K562 (cell line): ENCODE results near the gene DBF4B. TPM values are rescaled to one million over a fixed set of nuclear protein-coding genes. Genes with fewer than 3 reads are reported as not detected.

Experiments
- ATAC-seq: fragments of 200-7000 bp; cut with Tn5 transposase; 3 replicates; pipeline ENCODE4 v1.9.1; 2020; ENCODE audit warnings: moderate library complexity
- BruUV-seq: library from RNA; stranded (reverse); fragments of 400-500 nt; replicated peaks from 2 replicates; lab custom pipeline; 2021; lab: Mats Ljungman, UMichigan
- CTCF ChIA-PET: fragments of 300-600 bp; formaldehyde crosslinking; extraction: SDS; loops from one replicate; lab custom pipeline; 2021; ENCODE audit warnings: low intra/inter-chr PET ratio; lab: Yijun Ruan, JAX
- POLR2A ChIA-PET: fragments of 300-600, 350-650 bp; sonication (Branson Sonifier 250); formaldehyde crosslinking; extraction: SDS; loops from one replicate; lab custom pipeline; 2021; ENCODE audit warnings: antibody characterized with exemption, inconsistent platforms; lab: Yijun Ruan, JAX
- DNase-seq, 4 experiments: peaks; one replicate each; pipeline versions ENCODE4 v3.0.0 to v3.0.0-alpha.2; 2011 to 2018; ENCODE audit warnings: low spot score in 3 of 4, mixed read lengths in 3 of 4; ENCODE audit errors: extremely low read depth in 1 of 4
- FAIRE-seq: peaks from 2 replicates; lab custom pipeline; 2011; peaks lifted over from hg19 to GRCh38; lab: Jason Lieb, UNC
- H2AFZ ChIP-seq: 2 replicates; pipeline ENCODE4 v1.6.0; 2011; ENCODE audit warnings: low read depth, low read length, control low read depth, inconsistent platforms
- H3K27ac ChIP-seq: fragments of 200-600 bp; 3 replicates; pipeline ENCODE4 v1.8.0; 2011; ENCODE audit warnings: low read depth, mild to moderate bottlenecking, control low read depth, inconsistent platforms, low read length, moderate library complexity, mixed read lengths; ENCODE audit errors: extremely low read depth
- H3K27me3 ChIP-seq, 2 experiments: fragments of 300-600 bp in 1 of 2; 2 replicates in 1 of 2; 3 replicates in 1 of 2; pipeline versions ENCODE4 v1.6.0 to v1.8.0; 2011; ENCODE audit warnings: inconsistent platforms in 2 of 2, low read length in 2 of 2, mild to moderate bottlenecking in 1 of 2, mixed read lengths in 1 of 2, moderate library complexity in 1 of 2; ENCODE audit not compliant: control insufficient read depth in 2 of 2, insufficient read depth in 2 of 2
- H3K36me3 ChIP-seq: fragments of 300-600 bp; 3 replicates; pipeline ENCODE4 v1.8.0; 2011; ENCODE audit warnings: mild to moderate bottlenecking, low read length, inconsistent platforms; ENCODE audit not compliant: control insufficient read depth, insufficient read depth
- H3K4me1 ChIP-seq, 2 experiments: fragments of 200-600 bp in 1 of 2; replicated peaks in 1 of 2; 2 replicates in 1 of 2; 3 replicates in 1 of 2; pipeline versions ENCODE4 v1.5.1 to v1.8.0; 2011; ENCODE audit warnings: inconsistent platforms in 2 of 2, low read length in 2 of 2, mild to moderate bottlenecking in 1 of 2, mixed read lengths in 1 of 2, moderate library complexity in 1 of 2; ENCODE audit not compliant: control insufficient read depth in 2 of 2, insufficient read depth in 2 of 2
- H3K4me2 ChIP-seq: 2 replicates; pipeline ENCODE4 v1.6.1; 2011; ENCODE audit warnings: low read length, control low read depth, inconsistent platforms, mixed read lengths; ENCODE audit not compliant: insufficient read depth
- H3K4me3 ChIP-seq: fragments of 200-600 bp; sonication (generic), shearing (Covaris generic); 2 replicates; pipeline ENCODE4 v1.5.1; 2016; ENCODE audit warnings: control low read depth, inconsistent platforms
- H3K79me2 ChIP-seq: fragments of 200-600 bp; 3 replicates; pipeline ENCODE4 v1.8.0; 2011; ENCODE audit warnings: low read length, inconsistent platforms; ENCODE audit not compliant: control insufficient read depth, insufficient read depth
- H3K9ac ChIP-seq, 2 experiments: 2 replicates each; pipeline versions ENCODE4 v1.6.0 to v1.6.1; 2011; ENCODE audit warnings: low read depth in 2 of 2, low read length in 2 of 2, control low read depth in 1 of 2, inconsistent platforms in 1 of 2, mild to moderate bottlenecking in 1 of 2, mixed read lengths in 1 of 2; ENCODE audit not compliant: insufficient read depth in 1 of 2
- H3K9me1 ChIP-seq: one replicate; pipeline ENCODE4 v1.6.0; 2011; ENCODE audit warnings: inconsistent platforms, mild to moderate bottlenecking, low read length, moderate library complexity; ENCODE audit not compliant: control insufficient read depth, insufficient read depth
- H3K9me3 ChIP-seq: replicated peaks from 2 replicates; pipeline ENCODE4 v1.5.1; 2011; ENCODE audit warnings: low read depth, low read length, inconsistent platforms; ENCODE audit not compliant: control insufficient read depth, insufficient read depth
- H4K20me1 ChIP-seq: replicated peaks from 2 replicates; pipeline ENCODE4 v1.6.1; 2011; ENCODE audit warnings: low read length, inconsistent platforms, mixed read lengths; ENCODE audit not compliant: control insufficient read depth, insufficient read depth
- POLR2H ChIP-seq: IDR thresholded peaks from 2 replicates; pipeline ENCODE4 v1.6.1; 2016; ENCODE audit warnings: missing genetic modification characterization, low read depth, mild to moderate bottlenecking, control low read depth, missing compliant biosample characterization, moderate library complexity
- RCOR1 ChIP-seq, 2 experiments: IDR thresholded peaks; 2 replicates each; pipeline ENCODE4 v1.6.1; 2012; ENCODE audit warnings: low read depth in 2 of 2, low read length in 2 of 2, borderline replicate concordance in 1 of 2, improper control_type of control experiment in 1 of 2
- SRSF3 ChIP-seq: fragments of 200-400 bp; formaldehyde crosslinking; IDR thresholded peaks from 2 replicates; pipeline ENCODE4 v1.6.1; 2016; ENCODE audit warnings: mild to moderate bottlenecking, low read length, moderate library complexity; ENCODE audit not compliant: insufficient read depth
- TEAD1 ChIP-seq, 2 experiments: fragments of 450-650 bp in 1 of 2; sonication (generic) in 1 of 2; formaldehyde crosslinking; IDR thresholded peaks; 2 replicates each; pipeline versions ENCODE4 v1.4.0 to v1.8.0; 2020 to 2022; ENCODE audit warnings: mild to moderate bottlenecking in 2 of 2, missing genetic modification reagents in 1 of 2
- WGBS: fragments of 100-300 bp; shearing (Covaris generic); methylation state at CpG from one replicate; pipeline ENCODE4 v1.1.6; 2016; ENCODE audit warnings: low coverage, mixed read lengths; ENCODE audit not compliant: insufficient coverage; ENCODE audit errors: missing lambda C conversion rate; 5-methylcytosine and 5-hydroxymethylcytosine counted together
- in situ Hi-C: fragments of 300-500 bp; cut with MboI; formaldehyde crosslinking; loops from 4 replicates; pipeline ENCODE4 v1.15.0; 2018; ENCODE audit warnings: inconsistent platforms, mixed read lengths
- intact Hi-C: fragments of 100-400 bp; cut with micrococcal nuclease; formaldehyde crosslinking; loops from 2 replicates; pipeline ENCODE4 v1.14.2; 2022
- polyA plus RNA-seq, 8 experiments: library from polyadenylated mRNA; depleted of rRNA in 4 of 8; stranded (reverse) in 5 of 8; unstranded in 3 of 8; fragments of >200 nt; fragmentation: Nextera tagmentation in 2 of 8; fragmentation: Illumina TruSeq in 1 of 8; extraction: Ambion mirVana in 2 of 8; extraction: Trizol in 1 of 8; gene quantifications; 2 replicates each; pipeline versions ENCODE4 v1.2.1 to v1.2.3, GENCODE V29; 2011 to 2014; ENCODE audit warnings: inconsistent platforms in 1 of 8, missing spikeins in 1 of 8
- total RNA-seq, 7 experiments: library from RNA; depleted of rRNA in 6 of 7; stranded (reverse); fragments of >200 nt in 6 of 7; fragmentation: Illumina TruSeq in 2 of 7; extraction: Trizol in 2 of 7; gene quantifications; 2 replicates each; pipeline versions ENCODE4 v1.2.1 to v1.2.3, GENCODE V29; 2011 to 2021; ENCODE audit warnings: low replicate concordance in 1 of 7

DBF4B gene
- total and polyA plus RNA-seq, 9 of the 15 experiments (the other 6 are each of a cell fraction or from before 2014, with no cell fraction given) = 2.5 to 26.9 (median 14.6) TPM

- TF ChIP-seq RCOR1 (IDR thresholded peaks at IDR 0.05; ENCODE audit: borderline replicate concordance in 1 of 2, low read depth in 2 of 2, low read length in 2 of 2) = no peak
These were observed 41.5 kb downstream of the DBF4B start (continued) for GRCh38 chr17:44749980-44750318.

DNA sequence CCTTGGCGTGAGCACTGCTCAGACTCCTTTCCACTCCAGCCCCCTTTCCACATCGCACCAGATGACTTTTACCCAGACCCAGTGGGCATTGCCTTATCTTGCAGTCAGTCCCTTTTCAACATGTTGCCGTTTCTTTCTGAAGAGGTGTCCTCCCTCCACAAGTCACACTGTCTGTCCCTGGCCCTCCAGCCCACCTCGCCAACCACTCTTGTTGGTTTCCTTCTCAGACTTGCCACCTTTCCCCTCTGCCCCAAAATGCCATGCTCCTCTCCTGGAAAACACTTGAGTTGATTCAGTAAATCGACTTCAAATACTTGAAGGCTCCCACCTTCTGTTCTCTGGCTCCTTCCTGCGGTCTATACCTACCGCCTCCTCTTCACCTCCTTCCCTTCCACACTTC is 42.9 kb downstream of the DBF4B start:
- Histone ChIP-seq H3K79me2 (no peaks in the 10 kb centered on the region), H3K9me1 (peaks cover 3% of the 10 kb centered on the region), H3K36me3 (peaks cover 48% of the 10 kb centered on the region; the same call in 2 of the 3 replicates), H4K20me1 (peaks cover 4% of the 10 kb centered on the region; the same call in 1 of the 2 replicates), H3K4me2 (no peak overlapping the region), H2AFZ (no peak overlapping the region), H3K9ac (no peak overlapping the region), H3K27me3 (no peaks in the 10 kb centered on the region), H3K27ac (no peak overlapping the region), H3K9me3 (no peaks in the 10 kb centered on the region), H3K4me3 (no peak overlapping the region), H3K4me1 (peaks cover 13 to 29% of the 10 kb centered on the region in 2 experiments)
- ChIA-PET POLR2A (interaction anchor here (0.8 kb wide), 1 partner anchor 169 kb away, joined by 3 read pairs; no protein-coding TSS in a partner anchor), CTCF (no interaction called here)
- no peak for DNase-seq
- no peak for FAIRE-seq
- 77% methylated on average over 7 of the region's 7 CpGs for WGBS
- ATAC-seq = no peak
- TF ChIP-seq TEAD1 (CRISPR knock-in tag; IDR thresholded peaks at IDR 0.05) (no peak), POLR2H (no peak), SRSF3 (no peak)
- in situ Hi-C loops (no loop called here), intact Hi-C loops (no loop called here)
- BruUV-seq = no TSS peak
